Keratinocyte (primary cell): ENCODE data around the gene CISTR.

Experiments used
- CTCF ChIP-seq, 3 experiments: IDR thresholded peaks in 1 of 3; conservative IDR thresholded peaks in 1 of 3; optimal IDR thresholded peaks in 1 of 3; 2 replicates in 2 of 3; 3 replicates in 1 of 3; pipeline versions ENCODE3 to v1.5.1; 2011; ENCODE audit warnings: low read length in 3 of 3, mild to moderate bottlenecking in 3 of 3, moderate library complexity in 2 of 3, control low read depth in 1 of 3, inconsistent platforms in 1 of 3; ENCODE audit not compliant: insufficient read depth in 2 of 3; ENCODE audit errors: extremely low read depth in 1 of 3
- EZH2 ChIP-seq: IDR thresholded peaks from one replicate; pipeline ENCODE4 v1.6.1; 2012; ENCODE audit warnings: inconsistent platforms, mild to moderate bottlenecking, low read length, moderate library complexity

DNA sequence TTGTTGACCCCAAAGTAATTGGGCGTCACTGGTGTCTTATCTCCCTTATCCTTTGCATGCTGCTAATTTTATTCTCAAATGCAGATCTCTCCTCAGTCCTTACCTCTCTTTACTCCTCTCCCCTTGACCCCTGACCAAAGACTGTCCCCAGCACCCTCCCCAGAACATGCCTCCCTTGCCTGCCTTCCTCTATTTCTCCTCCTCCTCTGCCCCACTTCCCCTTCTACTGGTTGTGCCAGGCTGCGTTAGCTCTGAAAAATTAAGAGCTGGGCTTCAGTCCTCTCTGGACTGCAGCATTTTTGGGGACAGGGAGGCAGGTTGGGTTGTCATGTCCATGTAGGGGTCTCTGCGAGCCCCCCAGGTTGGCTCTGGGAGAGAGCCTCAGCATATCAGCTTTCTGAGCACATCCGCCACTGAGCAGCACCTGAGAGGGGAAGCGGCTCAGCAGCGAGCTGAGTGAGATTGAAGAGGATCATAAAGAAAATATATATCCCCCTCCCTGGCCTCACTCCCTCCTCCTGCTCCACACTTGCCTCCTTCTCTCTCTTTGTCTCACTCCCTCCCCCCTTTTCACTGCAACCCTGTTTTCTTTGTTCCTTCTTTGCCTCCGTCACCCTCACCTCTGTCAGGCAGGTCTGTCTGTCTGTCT is 6.4 kb upstream of the CISTR start:
- TF ChIP-seq CTCF (optimal IDR thresholded peaks at IDR 0.05 in 1 of 3, IDR thresholded peaks at IDR 0.05 in 1 of 3, conservative IDR thresholded peaks at IDR 0.05 in 1 of 3; ENCODE audit: extremely low read depth in 1 of 3, insufficient read depth in 2 of 3, low read length in 3 of 3) (no peak), EZH2 (no peak)
